ENCODE results near the gene DIP2C.
A peak's percentile ranks its signal among the peaks of the same experiment; 100 is the strongest.

DIP2C gene

GRCh38 chr10:285216-285615 is 404.3 kb downstream of the DIP2C start:
- no peaks in the 10 kb centered on the region for H3K27me3 Mint-ChIP-seq
- no peaks in the 10 kb centered on the region for H3K9me3 Mint-ChIP-seq
- H3K27ac Mint-ChIP-seq: peak overlapping the region; percentile 33
- intact Hi-C loops (cut with micrococcal nuclease): no loop called here
- H3K36me3 Mint-ChIP-seq (ENCODE audit: low read depth): peaks cover 14% of the 10 kb centered on the region
- no peak overlapping the region for H3K4me3 Mint-ChIP-seq
- peaks cover 21% of the 10 kb centered on the region for H3K4me1 Mint-ChIP-seq (ENCODE audit: low read depth)

- Mint-ChIP-seq H3K4me1 (ENCODE audit: low read depth) (peaks cover 21% of the 10 kb centered on the region), H3K36me3 (ENCODE audit: low read depth) (peaks cover 14% of the 10 kb centered on the region), H3K27me3 (no peaks in the 10 kb centered on the region), H3K4me3 (no peak overlapping the region), H3K9me3 (no peaks in the 10 kb centered on the region), H3K27ac (peak overlapping the region; percentile 60)
- intact Hi-C loops (cut with micrococcal nuclease): no loop called here
Measured at GRCh38 chr10:283916-284356, 405.5 kb downstream of the DIP2C start.

GRCh38 chr10:283140-283479 is 406.4 kb downstream of the DIP2C start:
- Mint-ChIP-seq H3K36me3 (ENCODE audit: low read depth) (peaks cover 14% of the 10 kb centered on the region), H3K4me3 (no peak overlapping the region), H3K27ac (no peak overlapping the region), H3K4me1 (ENCODE audit: low read depth) (peaks cover 21% of the 10 kb centered on the region), H3K27me3 (peaks cover 1% of the 10 kb centered on the region), H3K9me3 (no peaks in the 10 kb centered on the region)
- intact Hi-C loops (cut with micrococcal nuclease): no loop called here

- H3K27me3 Mint-ChIP-seq: peaks cover 4% of the 10 kb centered on the region
- intact Hi-C loops (cut with micrococcal nuclease): no loop called here
- H3K4me3 Mint-ChIP-seq: no peak overlapping the region
Measured at GRCh38 chr10:282294-283139, 407.0 kb downstream of the DIP2C start.

GRCh38 chr10:279655-280054 is 409.8 kb downstream of the DIP2C start:
- intact Hi-C loops (cut with micrococcal nuclease): no loop called here
- H3K36me3 Mint-ChIP-seq (ENCODE audit: low read depth): peaks cover 14% of the 10 kb centered on the region
- H3K27me3 Mint-ChIP-seq: peaks cover 4% of the 10 kb centered on the region
- H3K4me1 Mint-ChIP-seq (ENCODE audit: low read depth): peaks cover 16% of the 10 kb centered on the region
- no peak overlapping the region for H3K4me3 Mint-ChIP-seq
- H3K9me3 Mint-ChIP-seq: no peaks in the 10 kb centered on the region
- no peak overlapping the region for H3K27ac Mint-ChIP-seq

More at GRCh38 chr10:282294-283139, 407.0 kb downstream of the DIP2C start:
- Mint-ChIP-seq H3K36me3 (ENCODE audit: low read depth) (peaks cover 14% of the 10 kb centered on the region), H3K4me1 (ENCODE audit: low read depth) (peaks cover 21% of the 10 kb centered on the region), H3K27ac (no peak overlapping the region), H3K9me3 (no peaks in the 10 kb centered on the region)

GRCh38 chr10:279232-279631 is 410.2 kb downstream of the DIP2C start:
- Mint-ChIP-seq H3K27ac (no peak overlapping the region), H3K4me3 (no peak overlapping the region), H3K4me1 (ENCODE audit: low read depth) (peaks cover 12% of the 10 kb centered on the region), H3K27me3 (peaks cover 4% of the 10 kb centered on the region), H3K36me3 (ENCODE audit: low read depth) (peaks cover 10% of the 10 kb centered on the region), H3K9me3 (no peaks in the 10 kb centered on the region)
- intact Hi-C loops (cut with micrococcal nuclease): no loop called here

GRCh38 chr10:278707-279106 is 410.8 kb downstream of the DIP2C start:
- intact Hi-C loops (cut with micrococcal nuclease): no loop called here
- Mint-ChIP-seq H3K27ac (no peak overlapping the region), H3K4me3 (no peak overlapping the region), H3K9me3 (no peaks in the 10 kb centered on the region), H3K27me3 (peaks cover 4% of the 10 kb centered on the region), H3K36me3 (ENCODE audit: low read depth) (peaks cover 8% of the 10 kb centered on the region), H3K4me1 (ENCODE audit: low read depth) (peaks cover 7% of the 10 kb centered on the region)

- Mint-ChIP-seq H3K36me3 (ENCODE audit: low read depth) (peaks cover 8% of the 10 kb centered on the region), H3K27me3 (peaks cover 4% of the 10 kb centered on the region), H3K9me3 (no peaks in the 10 kb centered on the region), H3K27ac (no peak overlapping the region), H3K4me3 (no peak overlapping the region), H3K4me1 (ENCODE audit: low read depth) (peaks cover 4% of the 10 kb centered on the region)
- intact Hi-C loops (cut with micrococcal nuclease): no loop called here
Measured at GRCh38 chr10:277963-278362, 411.5 kb downstream of the DIP2C start.

- intact Hi-C loops (cut with micrococcal nuclease): no loop called here
- Mint-ChIP-seq H3K27ac (no peak overlapping the region), H3K27me3 (peaks cover 4% of the 10 kb centered on the region), H3K4me1 (ENCODE audit: low read depth) (no peaks in the 10 kb centered on the region), H3K4me3 (no peak overlapping the region), H3K36me3 (ENCODE audit: low read depth) (peaks cover 5% of the 10 kb centered on the region), H3K9me3 (no peaks in the 10 kb centered on the region)
Measured at GRCh38 chr10:275680-276079, 413.8 kb downstream of the DIP2C start.

GRCh38 chr10:274866-275265 is 414.6 kb downstream of the DIP2C start:
- no peak overlapping the region for H3K27ac Mint-ChIP-seq
- H3K27me3 Mint-ChIP-seq: peaks cover 4% of the 10 kb centered on the region
- no peak overlapping the region for H3K4me3 Mint-ChIP-seq
- intact Hi-C loops (cut with micrococcal nuclease): no loop called here
- no peaks in the 10 kb centered on the region for H3K4me1 Mint-ChIP-seq (ENCODE audit: low read depth)
- no peaks in the 10 kb centered on the region for H3K9me3 Mint-ChIP-seq
- no peaks in the 10 kb centered on the region for H3K36me3 Mint-ChIP-seq (ENCODE audit: low read depth)

- no peak overlapping the region for H3K4me3 Mint-ChIP-seq
- H3K27me3 Mint-ChIP-seq: peaks cover 4% of the 10 kb centered on the region
- no peak overlapping the region for H3K27ac Mint-ChIP-seq
- intact Hi-C loops (cut with micrococcal nuclease): no loop called here
- H3K4me1 Mint-ChIP-seq (ENCODE audit: low read depth): no peaks in the 10 kb centered on the region
- H3K9me3 Mint-ChIP-seq: no peaks in the 10 kb centered on the region
- H3K36me3 Mint-ChIP-seq (ENCODE audit: low read depth): no peaks in the 10 kb centered on the region
Measured at GRCh38 chr10:273088-273487, 416.4 kb downstream of the DIP2C start.

GRCh38 chr10:271722-272121 is 417.7 kb downstream of the DIP2C start:
- peaks cover 1% of the 10 kb centered on the region for H3K27me3 Mint-ChIP-seq
- H3K4me1 Mint-ChIP-seq (ENCODE audit: low read depth): no peaks in the 10 kb centered on the region
- intact Hi-C loops (cut with micrococcal nuclease): no loop called here
- no peak overlapping the region for H3K27ac Mint-ChIP-seq
- H3K9me3 Mint-ChIP-seq: no peaks in the 10 kb centered on the region
- no peak overlapping the region for H3K4me3 Mint-ChIP-seq
- H3K36me3 Mint-ChIP-seq (ENCODE audit: low read depth): no peaks in the 10 kb centered on the region

- Mint-ChIP-seq H3K4me1 (ENCODE audit: low read depth) (no peaks in the 10 kb centered on the region), H3K36me3 (ENCODE audit: low read depth) (no peaks in the 10 kb centered on the region), H3K4me3 (no peak overlapping the region), H3K27me3 (peaks cover 1% of the 10 kb centered on the region), H3K9me3 (no peaks in the 10 kb centered on the region), H3K27ac (no peak overlapping the region)
- intact Hi-C loops (cut with micrococcal nuclease): no loop called here
Measured at GRCh38 chr10:271201-271600, 418.3 kb downstream of the DIP2C start.

GRCh38 chr10:269440-270074 is 419.9 kb downstream of the DIP2C start:
- no peaks in the 10 kb centered on the region for H3K4me1 Mint-ChIP-seq (ENCODE audit: low read depth)
- H3K27ac Mint-ChIP-seq: no peak overlapping the region
- peaks cover 1% of the 10 kb centered on the region for H3K27me3 Mint-ChIP-seq
- H3K4me3 Mint-ChIP-seq: no peak overlapping the region
- H3K36me3 Mint-ChIP-seq (ENCODE audit: low read depth): no peaks in the 10 kb centered on the region
- intact Hi-C loops (cut with micrococcal nuclease): no loop called here
- H3K9me3 Mint-ChIP-seq: no peaks in the 10 kb centered on the region

All from dendritic cell treated with granulocyte-macrophage colony-stimulating factor and Interleukin-4, amounts not matched to agents 40 ng/mL and 50 ng/mL, for 4 days (primary cell).